SIG-M5 treated with dmso at 0.1 percent for 504 hours (cell line): ENCODE data around the gene MAP2K5.
A peak's percentile ranks its signal among the peaks of the same experiment; 100 is the strongest.

Experiments
- DNase-seq: peaks from one replicate; lab custom pipeline; 2025; ENCODE audit not compliant: unreplicated experiment; lab: John Stamatoyannopoulos, UW

Gene MAP2K5

GRCh38 chr15:67542420-67543347 lies at the start of gene MAP2K5:
Gene MAP2K5 (plus strand): TSS chr15:67542703. CDS start chr15:67543336, 633 bp downstream.
- peak; percentile 59 for DNase-seq

- DNase-seq, result no peak
Observed at GRCh38 chr15:67495585-67495984, 46.9 kb upstream of the MAP2K5 start.

GRCh38 chr15:67501177-67501835 lies 41.2 kb upstream of the MAP2K5 start:
- DNase-seq, result peak; percentile 32

GRCh38 chr15:67501836-67502461 lies 40.6 kb upstream of the MAP2K5 start:
- DNase-seq, result no peak

GRCh38 chr15:67504056-67504455 lies 38.4 kb upstream of the MAP2K5 start:
- DNase-seq, result no peak

GRCh38 chr15:67504796-67505195 lies 37.7 kb upstream of the MAP2K5 start:
- DNase-seq, result no peak

- peak; percentile 78 for DNase-seq
Observed at GRCh38 chr15:67505675-67506572, 36.6 kb upstream of the MAP2K5 start.

GRCh38 chr15:67506775-67507747 lies 35.4 kb upstream of the MAP2K5 start:
- peak; percentile 47 for DNase-seq

GRCh38 chr15:67508407-67508806 lies 34.1 kb upstream of the MAP2K5 start:
- DNase-seq, result no peak

GRCh38 chr15:67509918-67510317 lies 32.6 kb upstream of the MAP2K5 start:
- DNase-seq, result no peak

- no peak for DNase-seq
Observed at GRCh38 chr15:67510597-67511190, 31.8 kb upstream of the MAP2K5 start.

GRCh38 chr15:67511606-67512005 lies 30.9 kb upstream of the MAP2K5 start:
- no peak for DNase-seq

GRCh38 chr15:67512140-67512539 lies 30.4 kb upstream of the MAP2K5 start:
- no peak for DNase-seq

GRCh38 chr15:67512933-67513714 lies 29.4 kb upstream of the MAP2K5 start:
- DNase-seq, result no peak

- DNase-seq, result no peak
Observed at GRCh38 chr15:67515090-67515489, 27.4 kb upstream of the MAP2K5 start.

- DNase-seq, result no peak
Observed at GRCh38 chr15:67515557-67515956, 26.9 kb upstream of the MAP2K5 start.

GRCh38 chr15:67520321-67521028 lies 22.0 kb upstream of the MAP2K5 start:
- peak; percentile 71 for DNase-seq
